Measurements from ENCODE around the gene OGFOD2. TPM values are rescaled to one million over a fixed set of nuclear protein-coding genes. Genes with fewer than 3 reads are reported as not detected.

The OGFOD2 gene
- total RNA-seq, 1 donor from 2014 or later, result 22.8 TPM

DNA sequence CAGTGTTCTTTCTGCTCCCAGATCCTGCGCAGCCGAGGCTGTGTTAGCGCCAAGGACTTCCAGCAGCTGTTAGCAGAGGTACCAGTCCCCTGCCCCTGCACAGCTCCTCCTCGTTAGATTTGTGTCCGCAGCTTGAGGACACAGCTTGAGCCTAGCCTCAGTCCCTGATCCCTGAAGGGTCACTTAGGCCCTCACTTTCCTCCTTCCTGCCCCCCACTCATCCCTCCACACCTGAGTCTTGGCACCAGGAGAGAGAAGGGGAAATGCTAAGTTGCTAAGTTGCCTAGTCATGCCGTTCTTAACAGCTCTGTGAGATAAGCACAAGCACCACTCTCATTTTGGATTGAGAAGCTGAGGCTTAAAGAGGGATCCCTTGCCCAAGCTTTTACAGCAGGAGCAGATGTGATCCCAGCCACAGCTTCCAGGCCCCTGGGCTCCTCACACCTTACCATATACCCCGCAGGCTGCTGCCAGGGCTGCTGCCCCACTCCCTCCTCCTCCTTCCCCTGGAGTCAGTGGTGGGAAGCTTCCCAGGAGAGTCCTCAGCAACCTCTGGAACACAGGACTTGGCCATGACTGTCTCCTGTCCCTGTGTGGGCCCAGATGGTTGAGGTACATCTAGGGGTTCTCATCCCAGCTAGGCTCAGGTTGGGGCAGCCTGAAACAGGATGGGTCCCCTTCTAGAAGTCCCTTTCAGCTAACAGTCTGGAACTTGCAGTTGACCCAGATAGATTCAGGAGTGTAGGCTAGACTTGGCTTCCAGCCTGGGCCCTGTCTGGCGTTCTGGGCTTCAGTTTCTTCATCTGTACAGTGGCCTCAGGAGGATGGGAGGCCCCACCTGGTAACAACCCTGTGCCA, 975 bp downstream of the OGFOD2 start:
- POLR2A ChIA-PET, result interaction anchor here (0.6 to 3.0 kb wide), 9 partner anchors 10 to 476 kb away, joined by 3 to 40 read pairs (median 7); partner anchors contain the start of genes ABCB9, MPHOSPH9, MTRFR and ZCCHC8
- Mint-ChIP-seq H3K36me3 (ENCODE audit: low read depth) (peaks cover 18% of the 10 kb centered on the region), H3K27ac (peak overlapping the region; percentile 99), H3K9me3 (no peaks in the 10 kb centered on the region), H3K4me1 (peaks cover 37% of the 10 kb centered on the region), H3K4me3 (peak overlapping the region; percentile 98), H3K27me3 (no peaks in the 10 kb centered on the region)
- intact Hi-C loops (cut with micrococcal nuclease), result loop anchor here (1.0 to 2.0 kb wide), 3 partner anchors 75 to 627 kb away; partner anchors contain the start of genes DDX55 and KNTC1
- CTCF ChIA-PET, result interaction anchor here (0.8 to 2.6 kb wide), 4 partner anchors 115 to 262 kb away, joined by 3 to 8 read pairs (median 3); no protein-coding TSS in a partner anchor
- DNase-seq (no peak), ATAC-seq (ENCODE audit: low read depth) (no peak)
- TF ChIP-seq, protein P1, sequence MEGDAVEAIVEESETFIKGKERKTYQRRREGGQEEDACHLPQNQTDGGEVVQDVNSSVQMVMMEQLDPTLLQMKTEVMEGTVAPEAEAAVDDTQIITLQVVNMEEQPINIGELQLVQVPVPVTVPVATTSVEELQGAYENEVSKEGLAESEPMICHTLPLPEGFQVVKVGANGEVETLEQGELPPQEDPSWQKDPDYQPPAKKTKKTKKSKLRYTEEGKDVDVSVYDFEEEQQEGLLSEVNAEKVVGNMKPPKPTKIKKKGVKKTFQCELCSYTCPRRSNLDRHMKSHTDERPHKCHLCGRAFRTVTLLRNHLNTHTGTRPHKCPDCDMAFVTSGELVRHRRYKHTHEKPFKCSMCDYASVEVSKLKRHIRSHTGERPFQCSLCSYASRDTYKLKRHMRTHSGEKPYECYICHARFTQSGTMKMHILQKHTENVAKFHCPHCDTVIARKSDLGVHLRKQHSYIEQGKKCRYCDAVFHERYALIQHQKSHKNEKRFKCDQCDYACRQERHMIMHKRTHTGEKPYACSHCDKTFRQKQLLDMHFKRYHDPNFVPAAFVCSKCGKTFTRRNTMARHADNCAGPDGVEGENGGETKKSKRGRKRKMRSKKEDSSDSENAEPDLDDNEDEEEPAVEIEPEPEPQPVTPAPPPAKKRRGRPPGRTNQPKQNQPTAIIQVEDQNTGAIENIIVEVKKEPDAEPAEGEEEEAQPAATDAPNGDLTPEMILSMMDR (IDR thresholded peaks at IDR 0.05), result no peak

GRCh38 chr12:122976648-122976975, 1.6 kb downstream of the OGFOD2 start:
- CTCF ChIA-PET, result interaction anchor here (1.0 to 2.6 kb wide), 2 partner anchors 175 to 262 kb away, joined by 3 to 8 read pairs; no protein-coding TSS in a partner anchor
- ATAC-seq (ENCODE audit: low read depth) (no peak), DNase-seq (no peak)
- H3K36me3 Mint-ChIP-seq (ENCODE audit: low read depth), result peaks cover 20% of the 10 kb centered on the region
- no peaks in the 10 kb centered on the region for H3K9me3 Mint-ChIP-seq
- no peak overlapping the region for H3K4me3 Mint-ChIP-seq
- H3K27ac Mint-ChIP-seq, result no peak overlapping the region
- TF ChIP-seq, protein P1 (IDR thresholded peaks at IDR 0.05), result no peak
- intact Hi-C loops (cut with micrococcal nuclease), result no loop called here
- peaks cover 40% of the 10 kb centered on the region for H3K4me1 Mint-ChIP-seq
- H3K27me3 Mint-ChIP-seq, result no peaks in the 10 kb centered on the region
- POLR2A ChIA-PET, result interaction anchor here (2.8 to 3.0 kb wide), 3 partner anchors 11 to 260 kb away, joined by 18 to 40 read pairs (median 33); partner anchors contain the start of genes ABCB9, MPHOSPH9 and MTRFR

GRCh38 chr12:122977153-122977552, 2.1 kb downstream of the OGFOD2 start:
- Mint-ChIP-seq H3K27ac (no peak overlapping the region), H3K4me1 (peaks cover 46% of the 10 kb centered on the region), H3K36me3 (ENCODE audit: low read depth) (peaks cover 25% of the 10 kb centered on the region), H3K9me3 (no peaks in the 10 kb centered on the region), H3K27me3 (no peaks in the 10 kb centered on the region), H3K4me3 (peak overlapping the region; percentile 28)
- ATAC-seq (ENCODE audit: low read depth), result no peak
- DNase-seq, result no peak
- POLR2A ChIA-PET, result no interaction called here
- CTCF ChIA-PET, result interaction anchor here (1.0 kb wide), 1 partner anchor 174 kb away, joined by 3 read pairs; no protein-coding TSS in a partner anchor
- intact Hi-C loops (cut with micrococcal nuclease), result no loop called here
- TF ChIP-seq, protein P1 (IDR thresholded peaks at IDR 0.05), result no peak

DNA sequence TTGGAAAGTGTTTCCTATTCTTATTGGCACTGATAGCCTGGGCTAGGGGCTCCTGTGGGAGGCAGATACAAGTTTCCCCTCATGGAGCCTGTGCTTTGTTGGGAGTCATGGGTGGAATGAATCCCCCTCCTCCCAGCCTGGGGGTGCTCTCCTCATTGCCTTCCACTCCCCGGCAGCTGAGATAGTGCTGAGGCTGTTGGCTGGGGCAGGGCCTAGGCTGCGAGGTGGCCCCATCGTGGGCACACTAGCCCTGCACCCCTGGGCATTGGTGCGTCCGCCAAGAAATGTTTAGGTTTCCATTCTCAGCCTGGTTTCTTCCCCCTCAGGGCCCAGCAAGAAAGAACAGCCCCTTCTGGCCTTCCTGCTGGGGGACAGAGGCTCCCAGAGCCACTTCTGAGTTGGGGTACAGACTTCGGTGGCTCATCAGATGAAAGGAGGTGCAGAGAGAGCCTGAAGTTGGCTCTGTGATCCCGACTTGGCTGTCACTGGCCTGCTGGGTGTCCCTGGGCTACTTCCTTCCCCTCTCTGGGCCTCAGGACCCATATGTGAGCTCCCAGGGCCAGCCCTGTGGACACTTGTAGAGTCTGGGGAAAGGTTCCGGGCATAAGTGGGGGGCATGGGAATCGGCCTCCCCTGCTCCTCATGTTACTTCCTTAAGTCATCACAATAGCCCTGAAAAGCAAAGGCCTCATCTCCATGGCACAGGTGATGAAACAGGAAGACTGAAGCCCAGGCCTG, 2.8 kb downstream of the OGFOD2 start:
- DNase-seq, result no peak
- TF ChIP-seq, protein P1 (IDR thresholded peaks at IDR 0.05), result no peak
- CTCF ChIA-PET, result no interaction called here
- Mint-ChIP-seq H3K27me3 (no peaks in the 10 kb centered on the region), H3K36me3 (ENCODE audit: low read depth) (peaks cover 27% of the 10 kb centered on the region), H3K27ac (no peak overlapping the region), H3K4me1 (peaks cover 50% of the 10 kb centered on the region), H3K9me3 (no peaks in the 10 kb centered on the region), H3K4me3 (no peak overlapping the region)
- no peak for ATAC-seq (ENCODE audit: low read depth)
- POLR2A ChIA-PET, result interaction anchor here (0.5 kb wide), 1 partner anchor 203 kb away, joined by 3 read pairs; no protein-coding TSS in a partner anchor
- intact Hi-C loops (cut with micrococcal nuclease), result no loop called here

All from activated B cell treated with CpG ODN at 0.5 μM for 24 hours (primary cell).